ENCODE results near the gene BTBD19.
"Not testable (repeated sequence)": the region's sequence is repeated elsewhere in the genome, so short reads cannot be mapped to it uniquely, and the experiment has no call there.

The BTBD19 gene

DNA sequence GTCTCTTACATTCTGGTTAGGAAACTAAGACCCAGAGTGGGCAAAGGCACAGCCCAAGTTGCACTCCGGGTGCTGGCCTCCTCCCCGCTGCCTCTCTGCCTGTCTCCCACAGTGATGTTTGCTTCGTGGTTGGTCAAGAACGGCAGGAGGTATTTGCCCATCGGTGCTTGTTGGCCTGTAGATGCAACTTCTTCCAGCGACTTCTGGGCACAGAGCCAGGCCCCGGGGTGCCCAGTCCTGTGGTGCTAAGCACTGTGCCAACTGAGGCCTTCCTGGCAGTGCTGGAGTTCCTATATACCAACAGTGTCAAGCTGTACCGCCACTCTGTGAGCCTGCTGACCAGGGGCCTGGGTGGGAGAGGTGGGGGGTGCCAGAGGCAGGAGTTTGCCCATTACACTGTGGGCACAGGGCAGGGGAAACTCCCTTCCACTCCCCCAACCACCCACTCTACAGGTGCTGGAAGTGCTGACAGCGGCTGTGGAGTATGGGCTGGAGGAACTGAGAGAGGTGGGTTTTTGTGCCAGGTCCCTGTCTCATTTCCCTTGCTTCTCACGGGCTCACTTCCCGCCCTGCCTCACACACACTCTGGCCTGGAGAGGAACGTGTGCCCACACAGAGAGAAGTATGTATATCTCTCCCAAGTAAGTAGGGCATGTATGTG, 1.9 kb downstream of the BTBD19 start:
- peak; percentile 59 for DNase-seq

DNA sequence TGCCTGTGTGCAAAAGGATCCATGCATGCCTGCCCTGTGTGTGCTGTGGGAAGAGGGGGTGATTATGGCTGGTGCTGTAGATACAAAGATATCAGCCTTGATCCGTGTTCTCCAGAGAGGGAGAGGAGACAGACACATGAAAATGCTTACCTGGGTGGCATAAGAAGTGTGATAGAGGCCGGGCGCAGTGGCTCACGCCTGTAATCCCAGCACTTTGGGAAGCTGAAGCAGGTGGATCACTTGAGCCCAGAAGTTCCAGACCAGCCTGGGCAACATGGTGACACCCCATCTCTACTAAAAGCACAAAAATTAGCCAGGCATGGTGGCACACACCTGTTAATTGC, 2.4 kb downstream of the BTBD19 start:
- DNase-seq, result not testable (repeated sequence)

DNA sequence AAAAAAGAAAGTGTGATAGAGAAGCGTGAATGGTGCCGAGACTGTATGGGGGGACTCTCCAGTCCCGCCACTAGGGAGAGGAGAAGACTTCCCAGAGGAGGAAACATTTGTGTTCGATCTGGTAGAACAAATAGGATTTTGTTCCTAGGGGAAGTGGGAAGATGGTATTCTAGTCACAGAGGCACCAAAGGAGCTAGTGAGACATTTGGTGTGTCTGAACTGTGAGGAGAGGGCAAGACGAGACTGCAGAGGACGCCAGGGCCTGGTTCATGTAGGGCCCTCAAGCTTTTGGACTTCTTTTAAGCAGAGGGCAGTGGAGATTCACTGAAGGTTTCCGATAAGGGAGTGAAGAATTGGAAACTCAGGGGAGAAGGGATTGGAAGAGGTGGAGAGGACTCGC, 2.9 kb downstream of the BTBD19 start:
- DNase-seq, result peak; percentile 27

DNA sequence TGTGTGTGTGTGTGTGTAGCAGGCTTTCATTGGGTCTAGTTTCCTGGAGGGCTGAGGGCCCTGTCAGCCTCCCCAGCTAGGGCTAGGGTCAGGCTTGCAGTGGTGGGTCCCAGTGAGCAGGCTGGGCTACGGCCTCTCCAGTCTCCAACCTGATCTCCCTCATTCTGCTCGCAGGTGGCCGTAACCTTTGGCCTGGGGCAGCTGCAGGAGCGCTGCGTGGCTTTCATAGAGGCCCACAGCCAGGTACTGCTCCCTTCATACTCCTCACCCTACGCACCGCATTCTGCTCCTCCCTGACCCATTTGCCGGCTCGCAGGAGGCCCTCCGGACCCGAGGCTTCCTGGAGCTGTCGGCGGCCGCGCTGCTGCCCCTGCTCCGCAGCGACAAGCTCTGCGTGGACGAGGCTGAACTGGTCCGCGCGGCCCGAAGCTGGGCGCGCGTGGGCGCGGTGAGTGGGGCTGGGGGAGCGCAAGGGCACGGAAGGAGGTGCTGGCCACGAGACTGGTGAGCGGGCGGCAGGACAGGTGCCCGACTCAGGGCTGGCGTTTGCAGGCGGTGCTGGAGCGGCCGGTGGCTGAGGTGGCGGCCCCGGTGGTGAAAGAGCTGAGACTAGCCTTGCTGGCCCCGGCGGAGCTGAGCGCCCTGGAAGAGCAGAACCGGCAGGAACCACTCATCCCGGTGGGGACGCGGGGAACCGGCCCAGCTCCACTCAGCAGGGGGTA, 4.7 kb downstream of the BTBD19 start:
- DNase-seq, result peak; percentile 28

DNA sequence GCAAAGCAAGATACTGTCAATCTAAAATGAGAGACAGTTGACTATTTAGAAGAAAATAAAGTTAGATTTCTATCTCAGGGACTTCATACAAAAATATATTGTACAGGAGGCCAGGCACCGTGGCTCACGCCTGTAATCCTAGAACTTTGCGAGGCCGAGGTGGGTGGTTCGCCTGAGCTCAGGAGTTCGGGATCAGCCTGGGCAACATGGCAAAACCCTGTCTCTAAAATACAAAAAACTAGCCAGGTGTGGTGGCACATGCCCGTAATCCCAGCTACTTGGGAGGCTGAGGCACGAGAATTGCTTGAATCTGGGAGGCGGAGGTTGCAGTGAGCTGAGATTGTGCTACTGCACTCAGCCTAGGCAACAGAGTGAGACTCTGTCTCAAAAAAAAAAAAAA, 7.6 kb downstream of the BTBD19 start:
- DNase-seq, result not testable (repeated sequence)

DNA sequence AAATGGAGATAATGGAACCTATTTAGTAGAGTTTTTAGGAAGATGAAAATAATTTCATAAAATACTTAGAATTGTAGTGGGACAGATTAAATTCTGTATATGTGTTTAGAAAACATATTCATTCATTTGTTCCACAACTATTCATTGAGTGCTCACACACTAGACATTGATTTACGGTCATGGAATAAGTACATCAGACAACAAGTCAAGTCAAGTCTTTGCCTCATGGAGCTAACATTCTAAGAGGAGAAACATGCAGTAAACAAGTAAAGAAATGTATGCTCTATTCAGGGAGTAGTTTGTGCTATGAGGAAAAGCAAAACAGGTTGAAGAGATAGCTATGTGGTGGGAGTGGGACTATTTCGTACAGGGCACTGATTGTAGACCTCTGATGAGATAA, 9.0 kb downstream of the BTBD19 start:
- DNase-seq, result no peak

DNA sequence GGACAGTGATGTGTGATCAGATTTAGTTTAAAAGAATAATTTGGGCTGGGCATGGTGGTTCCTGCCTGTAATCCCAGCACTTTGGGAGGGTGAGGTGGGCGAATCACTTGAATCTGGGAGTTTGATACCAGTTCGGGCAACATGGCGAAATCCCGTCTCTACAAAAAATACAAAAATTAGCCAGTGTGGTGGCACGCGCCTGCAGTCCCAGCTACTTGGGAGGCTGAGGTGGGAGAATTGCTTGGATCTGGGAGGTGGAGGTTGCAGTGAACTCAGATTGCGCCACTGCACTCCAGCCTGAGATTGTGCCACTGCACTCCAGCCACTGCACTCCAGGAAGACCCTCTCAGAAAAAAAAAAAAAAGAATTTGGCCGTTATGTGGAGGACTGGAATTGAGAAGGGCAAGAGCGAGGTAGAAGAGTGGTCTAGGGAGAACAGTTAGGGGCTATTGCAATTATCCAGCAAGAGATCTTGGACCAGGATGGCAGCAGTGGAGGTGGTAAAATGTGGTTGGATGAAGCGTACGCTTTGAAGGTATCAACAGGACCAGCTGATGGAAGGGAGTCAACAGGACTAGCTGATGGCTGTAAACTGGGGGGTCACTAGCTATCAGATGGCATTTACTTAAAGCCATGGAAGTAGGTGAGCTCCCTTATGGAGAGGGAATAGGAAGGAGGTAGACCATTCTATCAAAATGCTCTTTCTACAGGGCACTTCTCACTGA, 9.6 kb downstream of the BTBD19 start:
- DNase-seq, result no peak

DNA sequence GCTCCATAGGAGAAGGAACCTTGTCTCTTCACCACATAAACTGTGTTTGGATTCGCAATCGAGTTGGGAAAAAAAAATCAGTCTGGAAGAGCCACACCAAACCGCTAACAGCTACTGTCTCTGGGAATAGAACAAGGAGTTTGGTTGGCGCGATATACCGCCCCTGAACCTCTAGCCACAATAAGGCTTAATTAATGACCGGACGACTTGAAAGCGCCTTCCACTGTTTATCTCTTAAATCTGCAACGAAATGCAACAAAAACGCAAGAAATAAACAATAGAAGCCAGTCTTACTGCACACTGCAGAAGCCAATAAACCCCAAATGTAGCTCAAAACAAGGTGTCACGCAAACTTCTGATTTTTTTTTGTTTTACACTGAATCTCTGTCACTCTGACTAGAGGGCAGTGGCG, 10.9 kb downstream of the BTBD19 start:
- no peak for DNase-seq

DNA sequence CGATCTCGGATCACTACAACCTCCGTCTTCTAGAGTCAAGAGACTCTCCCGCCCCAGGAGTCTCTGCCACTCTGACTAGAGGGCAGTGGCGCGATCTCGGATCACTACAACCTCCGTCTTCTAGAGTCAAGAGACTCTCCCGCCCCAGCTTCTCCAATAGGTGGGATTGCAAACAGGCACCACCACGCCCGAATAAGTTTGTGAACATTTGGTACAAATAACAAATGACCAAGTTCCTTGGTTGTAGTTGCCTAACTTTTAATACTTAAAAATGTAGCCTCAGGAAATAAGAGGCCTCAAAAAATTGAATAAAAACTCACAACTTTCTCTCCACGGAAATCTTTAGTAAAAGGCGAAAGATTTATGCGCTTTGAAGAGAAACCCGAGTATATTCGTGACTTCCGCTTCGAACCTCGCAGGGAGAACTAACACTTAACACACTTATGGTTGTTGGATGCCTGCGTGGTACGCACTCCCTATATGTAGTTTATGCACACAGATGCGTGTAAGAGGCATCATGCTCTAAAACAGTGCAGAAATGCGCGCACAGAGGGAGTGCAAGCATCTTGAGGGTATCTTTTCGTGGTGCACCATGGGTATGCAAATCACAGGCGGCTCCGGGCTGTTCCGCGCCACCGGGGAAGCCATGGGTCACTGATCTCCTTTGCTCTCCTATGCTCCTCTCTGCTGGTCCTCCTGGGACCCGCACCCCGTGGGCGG, 11.4 kb downstream of the BTBD19 start:
- DNase-seq, result peak; percentile 87

DNA sequence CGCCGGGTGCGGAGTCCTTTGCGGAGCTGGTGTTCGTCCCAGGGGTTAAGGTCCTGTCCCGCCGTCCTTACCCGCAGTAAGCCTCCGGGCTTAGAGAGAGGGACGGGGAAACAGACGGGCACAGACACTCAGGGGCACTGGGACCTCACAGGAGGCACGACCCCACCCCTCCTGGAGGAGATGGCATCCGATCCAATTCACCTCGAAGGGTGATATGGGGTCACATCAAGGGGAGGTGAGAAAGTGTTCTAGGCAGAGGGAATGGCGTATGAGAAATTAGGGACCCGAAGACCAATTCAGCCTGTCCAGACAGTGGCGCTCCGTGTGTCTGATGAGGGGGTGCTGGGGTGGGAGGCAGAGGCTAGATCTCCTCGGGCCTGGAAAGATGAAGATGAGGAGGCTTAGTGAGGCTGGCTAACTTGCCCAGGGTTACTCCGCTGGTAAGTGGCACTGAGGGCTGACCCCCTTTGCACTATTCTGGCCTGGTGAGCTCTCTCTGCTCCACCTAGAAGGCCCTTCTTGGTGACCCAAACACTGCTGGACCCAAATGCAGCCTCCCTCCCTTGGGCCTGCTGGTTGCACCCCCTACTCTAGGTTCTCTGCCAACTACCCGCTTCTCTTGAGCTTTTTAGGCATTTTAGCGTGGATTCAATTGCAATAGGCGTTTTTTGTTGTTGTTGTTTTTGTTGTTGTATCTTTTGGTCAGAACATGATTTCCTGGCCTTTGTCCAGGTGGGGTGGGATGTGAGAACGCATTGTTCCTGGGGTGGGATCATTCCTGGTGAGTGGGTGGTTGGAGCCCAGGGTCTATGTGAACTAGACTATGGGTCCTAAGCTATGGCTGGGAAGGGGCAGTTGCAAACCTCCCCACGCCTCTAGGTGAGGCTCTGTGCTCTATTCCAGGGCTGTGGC, 12.3 kb downstream of the BTBD19 start:
- DNase-seq, result no peak

DNA sequence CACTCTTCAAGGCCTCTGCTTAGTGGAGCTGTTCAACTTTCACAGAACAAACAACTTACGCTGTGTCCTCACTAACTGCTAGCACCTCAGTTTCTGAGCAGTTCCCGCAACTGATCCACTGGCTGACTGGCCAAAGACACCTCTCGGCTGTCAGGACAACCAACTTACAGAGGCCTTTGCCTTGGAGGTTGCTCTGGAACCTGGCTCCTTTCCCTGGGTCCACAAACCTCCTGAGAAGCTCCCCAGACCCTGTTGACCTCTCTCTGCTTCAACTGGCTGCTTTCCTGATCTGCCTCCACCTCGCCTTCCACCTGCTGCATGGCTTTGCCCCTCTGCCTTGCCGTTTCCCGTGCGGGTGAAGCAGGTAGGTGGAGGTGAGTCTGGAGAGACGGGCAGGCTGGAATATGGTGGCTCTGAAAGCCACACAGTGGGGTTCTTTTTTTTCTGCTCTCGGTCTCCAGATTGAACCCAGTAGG, 13.0 kb downstream of the BTBD19 start:
- no peak for DNase-seq

DNA sequence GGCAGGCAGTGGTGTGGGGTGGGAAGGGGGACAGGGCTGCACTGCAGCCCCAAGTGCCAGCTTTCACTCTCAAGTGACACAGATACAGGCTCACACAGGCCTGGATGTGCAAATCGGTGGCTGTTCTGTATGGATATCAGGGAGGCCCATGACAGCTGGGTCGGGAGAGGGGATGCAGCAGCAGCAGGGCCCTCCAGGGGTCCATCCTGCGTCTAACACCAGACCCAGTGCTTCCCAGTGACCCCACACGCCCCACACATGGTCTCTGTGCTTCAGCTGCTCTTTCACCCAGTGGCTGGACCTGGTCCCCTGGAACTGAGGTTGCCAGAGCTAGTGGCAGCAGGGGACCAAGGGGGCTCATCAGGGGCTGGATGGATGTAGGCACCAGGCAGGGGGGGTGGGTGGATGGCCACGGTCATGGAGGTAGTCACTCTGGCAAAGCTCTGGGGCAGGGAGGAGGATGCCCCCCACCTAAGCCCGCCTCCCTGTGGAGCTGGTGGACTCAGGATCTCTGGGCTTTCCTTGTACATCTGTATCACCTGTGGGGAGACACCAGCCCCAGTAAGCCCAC, 13.9 kb downstream of the BTBD19 start:
- DNase-seq, result peak; percentile 12

DNA sequence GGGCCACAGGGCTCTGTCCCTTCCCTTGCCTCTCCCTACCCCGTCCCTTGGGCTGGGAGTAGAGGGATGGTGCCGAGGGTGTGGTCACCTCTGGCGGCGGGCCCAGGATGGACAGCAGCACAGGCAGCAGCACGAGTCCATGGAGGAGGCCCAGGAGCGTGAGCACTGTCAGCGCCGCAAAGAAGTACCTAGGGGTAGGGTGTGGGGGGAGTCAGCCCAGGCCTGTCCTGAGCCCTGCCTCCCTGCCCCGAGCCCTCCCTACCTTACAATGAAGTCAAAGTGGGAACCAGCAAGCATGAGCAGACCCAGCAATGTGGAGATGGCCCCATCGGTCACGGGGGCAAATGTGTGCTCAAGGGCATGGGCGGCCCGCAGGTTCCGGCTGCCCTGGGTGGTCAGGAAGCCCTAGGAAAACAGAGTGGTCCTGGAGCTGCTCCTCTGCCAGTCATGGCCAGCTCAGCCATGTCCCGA, 14.7 kb downstream of the BTBD19 start:
- DNase-seq, result no peak

DNA sequence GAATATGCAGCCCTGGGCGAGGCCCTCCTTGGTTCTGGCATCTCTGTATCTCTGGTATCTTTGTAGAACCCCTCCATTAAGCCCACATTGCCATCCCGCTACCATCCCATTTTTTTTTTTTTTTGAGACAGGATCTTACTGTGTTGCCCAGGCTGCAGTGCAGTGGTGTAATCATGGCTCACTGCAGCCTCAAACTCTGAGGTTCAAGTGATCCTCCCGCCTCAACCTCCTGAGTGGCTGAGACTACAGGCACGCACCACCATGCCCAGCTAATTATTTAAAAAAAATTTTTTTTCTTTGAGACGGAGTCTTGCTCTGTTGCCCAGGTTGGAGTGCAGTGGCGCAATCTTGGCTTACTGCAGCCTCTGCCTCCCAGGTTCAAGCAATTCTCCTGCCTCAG, 16.1 kb downstream of the BTBD19 start:
- DNase-seq, result not testable (repeated sequence)

DNA sequence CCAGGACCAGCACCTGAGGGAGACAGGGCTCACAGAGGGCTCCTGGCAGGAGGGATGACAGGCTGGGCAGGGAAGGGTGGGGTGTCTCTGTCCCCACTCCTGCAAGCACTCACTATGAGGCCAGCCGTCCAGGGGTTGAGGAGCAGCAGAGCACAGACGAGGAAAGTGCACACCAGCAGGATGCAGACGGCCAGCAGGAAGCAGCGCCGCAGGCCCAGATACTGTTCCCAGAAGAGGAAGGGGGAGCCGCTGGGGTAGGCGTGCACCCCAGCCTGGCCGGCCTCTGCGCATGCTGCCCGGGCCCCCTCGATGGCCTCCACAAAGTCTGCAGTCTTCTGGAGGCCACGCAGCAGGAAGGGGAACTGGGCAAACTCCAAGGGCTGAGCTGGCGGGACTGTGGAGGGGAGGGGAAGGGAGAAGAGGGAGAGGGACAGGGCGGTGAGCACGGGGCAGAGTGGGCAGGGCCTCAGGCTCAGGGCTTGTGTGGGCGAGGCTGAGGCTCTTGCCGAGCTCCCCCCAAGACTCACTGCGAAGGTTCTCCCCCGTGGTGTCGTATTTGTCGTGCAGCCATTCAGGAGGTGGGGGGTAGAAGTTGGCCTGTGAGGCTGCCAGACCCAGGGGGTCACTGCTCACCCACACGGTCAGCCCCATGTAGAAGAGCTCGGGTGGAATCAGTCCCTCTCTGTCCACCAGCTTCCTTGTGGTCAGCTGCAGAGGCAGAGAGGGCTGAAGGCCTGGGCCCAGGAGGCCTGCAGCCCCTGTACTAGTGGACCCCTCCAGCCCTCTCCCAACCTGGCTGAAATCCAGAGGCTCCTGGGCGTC, 18.3 kb downstream of the BTBD19 start:
- DNase-seq, result no peak

DNA sequence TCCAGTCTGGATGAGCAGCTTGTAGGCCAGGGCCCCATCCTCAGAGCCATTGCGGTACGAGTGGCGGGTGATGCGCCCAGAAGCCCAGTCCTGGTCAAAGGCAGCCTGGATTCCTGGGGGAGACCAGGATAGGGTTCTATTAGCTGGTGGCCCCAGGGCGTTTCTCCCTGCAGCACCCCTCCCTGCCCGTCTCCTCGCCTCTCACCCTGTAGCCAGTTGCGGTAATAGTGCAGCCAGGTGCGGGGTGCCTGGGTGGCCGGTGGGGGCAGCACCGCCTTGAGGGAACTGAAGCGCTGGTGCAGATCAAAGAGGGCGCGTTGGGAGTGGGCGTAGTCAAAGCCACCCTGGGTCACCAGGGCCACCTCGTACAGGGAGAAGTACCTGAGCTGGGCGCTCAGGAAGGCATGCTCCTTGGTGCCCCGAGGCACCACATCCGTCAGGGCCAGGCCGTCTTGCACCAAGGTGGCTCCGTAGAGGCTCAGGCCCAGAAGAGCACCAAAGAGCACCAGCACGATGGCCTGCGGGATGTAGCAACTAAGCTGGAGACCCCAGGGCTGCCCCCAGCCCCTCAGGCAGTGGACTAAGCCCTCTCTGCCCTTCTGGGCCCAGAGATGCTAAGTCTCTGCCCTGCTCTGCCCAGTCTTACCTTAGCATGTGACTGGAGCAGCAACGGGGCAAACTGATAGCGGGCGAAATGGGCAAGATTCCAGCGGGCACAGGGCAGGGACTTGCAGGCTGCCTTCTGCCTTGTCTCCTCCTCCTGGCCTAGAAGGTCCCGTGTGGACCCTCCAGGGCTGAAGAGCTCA, 19.1 kb downstream of the BTBD19 start:
- no peak for DNase-seq

DNA sequence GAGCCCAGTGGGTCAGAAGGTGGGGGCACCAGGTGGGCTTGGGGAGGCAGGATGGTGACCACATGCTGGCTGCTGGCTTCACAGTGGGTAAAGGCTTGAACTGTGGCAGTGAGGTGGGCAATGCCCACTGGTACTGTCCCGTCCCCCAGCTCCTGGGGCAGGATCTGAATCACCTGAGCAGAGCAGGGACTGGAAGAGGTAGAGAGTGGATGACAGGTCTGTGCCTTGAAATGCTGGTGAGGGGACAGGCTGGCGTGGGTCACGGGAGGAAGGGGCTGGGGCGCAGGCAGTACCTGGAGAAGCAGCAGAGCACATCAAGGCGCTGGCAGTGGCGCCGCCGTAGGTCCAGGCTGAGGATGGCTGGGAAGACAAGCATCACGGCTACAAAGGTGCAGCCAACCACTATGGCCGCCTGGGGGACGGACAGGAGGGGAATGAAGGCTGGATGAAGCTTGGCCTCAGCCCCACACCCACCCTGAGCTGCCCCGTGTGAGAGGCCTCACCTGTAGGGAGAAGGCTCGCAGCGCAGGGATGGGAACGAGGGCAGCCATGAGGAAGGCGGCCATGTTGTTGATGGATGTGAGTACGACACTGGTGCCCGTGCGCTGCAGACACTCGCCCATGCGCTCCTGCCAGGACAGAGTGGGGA, 19.8 kb downstream of the BTBD19 start:
- DNase-seq, result no peak

DNA sequence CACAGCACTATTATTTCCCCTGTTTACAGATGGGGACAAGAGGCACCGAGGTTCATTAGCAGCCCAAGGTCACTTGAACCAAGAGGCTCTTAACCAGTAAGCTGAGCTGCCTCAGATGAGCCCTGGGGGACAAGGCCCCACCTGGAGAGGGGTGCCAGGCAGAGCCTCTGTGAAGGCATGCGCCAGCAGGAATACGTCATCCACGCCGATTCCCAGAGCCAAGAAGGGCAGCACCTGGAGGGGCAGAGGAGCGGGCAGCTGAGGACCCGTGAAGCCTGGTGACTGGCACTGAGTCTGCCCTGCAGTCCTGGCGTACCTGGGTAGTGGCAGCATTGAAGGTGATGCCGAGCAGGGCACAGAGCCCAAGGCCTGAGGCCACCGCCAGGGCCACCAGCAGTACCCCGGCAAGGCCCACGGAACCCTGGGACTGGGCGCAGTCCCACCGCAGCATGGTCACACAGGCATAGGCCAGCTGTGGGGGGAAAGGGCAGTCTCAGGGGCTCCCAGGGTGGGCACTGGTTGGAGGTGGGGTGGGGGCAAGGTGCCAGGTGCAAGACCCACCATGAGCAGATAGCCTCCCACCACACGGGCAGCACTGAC, 20.6 kb downstream of the BTBD19 start:
- no peak for DNase-seq
